Endometrial microvascular endothelial cells (primary cell): ENCODE results near the gene DTNA. TPM values are rescaled to one million over a fixed set of nuclear protein-coding genes. Genes with fewer than 3 reads are reported as not detected.
"Not testable (repeated sequence)": the region's sequence is repeated elsewhere in the genome, so short reads cannot be mapped to it uniquely, and the experiment has no call there.

Experiments used
- in situ Hi-C: cut with HindIII; loops from 2 replicates; pipeline ENCODE4 v1.10.0; 2017; ENCODE audit warnings: low sequenced_read_pairs, low pct_unique_long_range_greater_than_20kb; ENCODE audit errors: inconsistent ontology term
- total RNA-seq: library from RNA; depleted of rRNA; stranded (reverse); fragments of >200 nt; gene quantifications from one replicate; pipeline ENCODE4 v1.2.3, GENCODE V29; 2015; ENCODE audit errors: inconsistent ontology term

DTNA gene
- 0.56 TPM for total RNA-seq

- in situ Hi-C loops = no loop called here
Measured at GRCh38 chr18:34709750-34710441, at the start of gene DTNA. Gene DTNA, plus strand, starts transcription at chr18:34710298. Its CDS starts 45,679 bp downstream, at chr18:34755977.

- in situ Hi-C loops = no loop called here
Measured at GRCh38 chr18:34660572-34660971, 49.5 kb upstream of the DTNA start.

- in situ Hi-C loops = no loop called here
Measured at GRCh38 chr18:34661464-34662087, 48.5 kb upstream of the DTNA start.

- in situ Hi-C loops = no loop called here
Measured at GRCh38 chr18:34676816-34677574, 33.1 kb upstream of the DTNA start.

- in situ Hi-C loops = not testable (repeated sequence)
Measured at GRCh38 chr18:34689750-34690149, 20.3 kb upstream of the DTNA start.

- in situ Hi-C loops = no loop called here
Measured at GRCh38 chr18:34691614-34692013, 18.5 kb upstream of the DTNA start.

GRCh38 chr18:34694591-34695165 lies 15.4 kb upstream of the DTNA start:
- in situ Hi-C loops = no loop called here

GRCh38 chr18:34695310-34695709 lies 14.8 kb upstream of the DTNA start:
- in situ Hi-C loops = no loop called here

GRCh38 chr18:34696671-34697070 lies 13.4 kb upstream of the DTNA start:
- in situ Hi-C loops = no loop called here

GRCh38 chr18:34697233-34697632 lies 12.9 kb upstream of the DTNA start:
- in situ Hi-C loops = no loop called here

GRCh38 chr18:34697891-34698290 lies 12.2 kb upstream of the DTNA start:
- in situ Hi-C loops = no loop called here

GRCh38 chr18:34701911-34702310 lies 8.2 kb upstream of the DTNA start:
- in situ Hi-C loops = no loop called here

GRCh38 chr18:34702814-34703213 lies 7.3 kb upstream of the DTNA start:
- in situ Hi-C loops = no loop called here

GRCh38 chr18:34704074-34704473 lies 6.0 kb upstream of the DTNA start:
- in situ Hi-C loops = no loop called here

GRCh38 chr18:34704823-34705222 lies 5.3 kb upstream of the DTNA start:
- in situ Hi-C loops = no loop called here

- in situ Hi-C loops = no loop called here
Measured at GRCh38 chr18:34707670-34708069, 2.4 kb upstream of the DTNA start.

GRCh38 chr18:34709104-34709503 lies 994 bp upstream of the DTNA start:
- in situ Hi-C loops = no loop called here

- in situ Hi-C loops = no loop called here
Measured at GRCh38 chr18:34710458-34710914, 388 bp downstream of the DTNA start.

GRCh38 chr18:34710934-34711333 lies 836 bp downstream of the DTNA start:
- in situ Hi-C loops = no loop called here
